ENCODE measurements around the gene ATP6V0A1.
"Not testable (repeated sequence)": the region's sequence is repeated elsewhere in the genome, so short reads cannot be mapped to it uniquely, and the experiment has no call there.

ATP6V0A1 gene

GRCh38 chr17:42422958-42423712 is 35.5 kb upstream of the ATP6V0A1 start, which contains the start of gene CAVIN1:
CAVIN1 (minus strand) TSS chr17:42423256; CDS start chr17:42423097, 159 bp downstream.
- Mint-ChIP-seq H3K36me3 (no peaks in the 10 kb centered on the region), H3K27me3 (peaks cover 90% of the 10 kb centered on the region), H3K9me3 (no peaks in the 10 kb centered on the region), H3K27ac (no peak within 1 kb of the TSS), H3K4me1 (peaks cover 17% of the 10 kb centered on the region), H3K4me3 (peak within 1 kb of the TSS; percentile 63)
- CTCF ChIA-PET = interaction anchor here (0.6 to 1.6 kb wide), 8 partner anchors 16 to 113 kb away, joined by 3 to 11 read pairs (median 4); partner anchors contain the start of gene NAGLU
- peak; percentile 42 for DNase-seq

DNA sequence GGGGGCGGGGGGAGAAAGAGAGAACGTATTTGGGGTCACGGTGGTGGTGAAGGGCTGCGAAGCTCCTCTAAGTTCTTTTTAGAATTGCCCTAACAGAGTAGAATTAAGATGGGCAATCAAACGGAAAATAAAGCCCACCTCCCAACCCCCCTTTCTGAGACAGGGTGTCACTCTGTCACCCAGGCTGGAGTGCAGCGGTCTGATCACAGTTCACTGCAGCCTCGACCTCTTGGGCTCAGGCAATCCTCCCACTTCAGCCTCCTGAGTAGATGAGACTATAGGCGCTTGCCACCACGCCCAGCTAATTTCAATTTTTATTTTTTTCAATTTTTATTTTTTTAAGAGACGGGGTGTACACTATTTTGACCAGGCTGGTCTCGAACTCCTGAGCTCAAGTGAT is 34.9 kb upstream of the ATP6V0A1 start:
- H3K4me3 Mint-ChIP-seq = peak overlapping the region; percentile 15

GRCh38 chr17:42424991-42425610 is 33.6 kb upstream of the ATP6V0A1 start:
- DNase-seq = no peak
- Mint-ChIP-seq H3K4me1 (peaks cover 17% of the 10 kb centered on the region), H3K27ac (no peak overlapping the region), H3K36me3 (no peaks in the 10 kb centered on the region), H3K27me3 (peaks cover 94% of the 10 kb centered on the region), H3K4me3 (no peak overlapping the region), H3K9me3 (no peaks in the 10 kb centered on the region)
- CTCF ChIA-PET = interaction anchor here (1.0 to 1.6 kb wide), 2 partner anchors 10 to 95 kb away, joined by 3 to 5 read pairs; no protein-coding TSS in a partner anchor

More for the DNA sequence above, 34.9 kb upstream of the ATP6V0A1 start:
- Mint-ChIP-seq H3K27me3 (peaks cover 95% of the 10 kb centered on the region), H3K36me3 (no peaks in the 10 kb centered on the region), H3K4me1 (peaks cover 17% of the 10 kb centered on the region), H3K27ac (no peak overlapping the region), H3K9me3 (no peaks in the 10 kb centered on the region)
- CTCF ChIA-PET = interaction anchor here (0.6 to 1.6 kb wide), 4 partner anchors 16 to 112 kb away, joined by 3 to 5 read pairs (median 4); partner anchors contain the start of gene NAGLU
- DNase-seq = no peak

DNA sequence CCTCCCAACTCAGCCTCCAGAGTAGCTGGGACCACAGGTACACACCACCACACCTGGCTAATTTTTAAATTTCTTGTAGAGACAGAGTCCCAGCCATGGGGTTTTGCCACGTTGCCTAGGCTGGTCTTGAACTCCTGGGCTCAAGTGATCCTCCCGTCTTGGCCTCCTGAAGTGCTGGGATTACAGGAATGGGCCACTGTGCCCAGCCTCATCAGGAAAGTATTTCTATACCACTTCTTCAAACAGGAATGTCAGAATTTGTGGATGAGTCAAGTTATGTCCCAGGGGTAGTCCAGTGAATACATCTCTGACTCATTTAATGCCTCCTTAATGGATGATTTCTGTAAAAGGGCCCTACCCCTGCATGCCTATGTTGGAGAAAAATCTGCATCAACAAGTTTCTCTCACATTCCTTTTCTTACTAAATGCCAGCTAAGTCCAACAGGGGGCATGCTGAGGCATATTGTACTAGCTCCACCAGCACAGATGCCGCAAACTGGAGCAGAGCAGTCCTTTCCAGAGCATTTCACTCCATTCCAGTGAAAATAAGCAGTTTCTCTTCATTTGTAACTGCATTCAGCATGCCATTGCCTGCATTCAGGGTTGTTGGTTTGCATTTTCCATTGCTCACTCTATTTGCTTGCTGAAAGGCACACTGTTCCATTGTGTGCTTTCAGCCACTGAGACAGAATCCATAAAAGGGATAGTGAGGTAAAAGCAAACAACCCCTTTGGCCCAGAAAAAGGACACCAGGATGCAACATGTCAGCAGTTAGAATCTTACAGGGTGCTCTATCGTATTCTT is 30.3 kb upstream of the ATP6V0A1 start:
- Mint-ChIP-seq H3K27ac (no peak overlapping the region), H3K4me3 (no peak overlapping the region), H3K4me1 (peaks cover 3% of the 10 kb centered on the region), H3K9me3 (no peaks in the 10 kb centered on the region), H3K27me3 (peaks cover 86% of the 10 kb centered on the region), H3K36me3 (no peaks in the 10 kb centered on the region)
- DNase-seq = peak; percentile 58
- CTCF ChIA-PET = interaction anchor here (0.7 to 4.1 kb wide), 9 partner anchors 10 to 208 kb away, joined by 3 to 36 read pairs (median 4); no protein-coding TSS in a partner anchor

DNA sequence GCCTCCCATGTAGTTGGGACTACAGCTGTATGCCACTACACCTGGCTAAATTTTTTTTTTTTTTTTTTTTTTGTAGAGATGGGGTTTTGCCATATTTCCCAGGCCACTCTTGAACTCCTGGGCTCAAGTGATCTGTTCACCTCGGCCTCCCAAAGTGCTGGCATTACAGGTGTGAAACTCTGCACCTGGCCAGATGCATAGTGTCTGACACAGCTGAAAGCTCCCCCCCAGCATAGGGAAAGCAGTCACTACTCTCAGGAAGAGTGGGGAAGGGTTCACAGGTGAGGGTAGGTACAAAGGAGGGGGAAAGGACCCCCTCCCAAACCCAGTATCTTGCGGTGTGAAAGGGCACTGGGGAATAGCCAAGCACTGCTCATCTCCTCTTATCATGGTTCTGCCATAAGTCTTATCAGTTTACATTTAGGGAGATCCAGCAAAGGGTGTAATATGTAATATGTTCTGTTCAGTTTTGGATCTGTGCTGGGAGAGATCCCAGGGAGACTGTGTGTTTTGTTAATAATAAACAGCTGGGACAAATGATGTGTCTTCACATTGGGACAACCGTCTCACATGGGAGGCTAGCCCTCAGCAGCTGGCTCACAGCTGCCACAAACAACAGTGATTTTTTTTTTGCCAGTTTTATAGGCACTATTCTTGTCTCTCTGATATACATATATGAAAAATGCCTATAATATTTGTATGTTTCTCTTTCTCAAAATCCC is 28.8 kb upstream of the ATP6V0A1 start:
- H3K27ac Mint-ChIP-seq = no peak overlapping the region
- DNase-seq = no peak
- H3K4me3 Mint-ChIP-seq = no peak overlapping the region
- H3K9me3 Mint-ChIP-seq = no peaks in the 10 kb centered on the region
- CTCF ChIA-PET = interaction anchor here (0.8 to 4.1 kb wide), 5 partner anchors 11 to 98 kb away, joined by 4 to 36 read pairs (median 5); no protein-coding TSS in a partner anchor
- peaks cover 76% of the 10 kb centered on the region for H3K27me3 Mint-ChIP-seq
- H3K36me3 Mint-ChIP-seq = no peaks in the 10 kb centered on the region
- H3K4me1 Mint-ChIP-seq = no peaks in the 10 kb centered on the region

DNA sequence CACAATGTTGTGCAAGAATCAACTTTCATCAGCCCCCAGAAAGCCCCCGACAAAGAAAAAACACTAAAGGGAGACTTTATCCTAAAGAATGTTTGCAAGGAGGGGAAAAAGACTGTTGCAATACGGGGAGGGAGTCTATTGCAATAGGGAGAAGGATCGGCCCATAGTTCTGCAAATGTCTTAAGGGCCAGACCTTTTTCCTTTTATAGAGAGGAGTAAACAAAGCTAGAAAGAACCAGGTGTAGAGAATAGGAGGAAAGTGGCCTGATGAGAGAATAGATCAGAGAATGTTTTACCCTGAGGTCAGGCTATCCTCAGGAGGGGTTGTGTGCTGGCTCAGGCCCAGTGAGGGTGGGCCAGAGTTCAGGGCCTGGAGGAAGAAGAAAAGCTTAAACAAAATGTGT is 26.9 kb upstream of the ATP6V0A1 start:
- H3K4me3 Mint-ChIP-seq = no peak overlapping the region
- H3K27ac Mint-ChIP-seq = no peak overlapping the region
- CTCF ChIA-PET = interaction anchor here (1.0 to 1.8 kb wide), 4 partner anchors 12 to 118 kb away, joined by 3 to 5 read pairs (median 4); no protein-coding TSS in a partner anchor
- H3K27me3 Mint-ChIP-seq = peaks cover 59% of the 10 kb centered on the region
- no peaks in the 10 kb centered on the region for H3K36me3 Mint-ChIP-seq
- no peak for DNase-seq
- H3K9me3 Mint-ChIP-seq = no peaks in the 10 kb centered on the region
- no peaks in the 10 kb centered on the region for H3K4me1 Mint-ChIP-seq

GRCh38 chr17:42436391-42436790 is 22.3 kb upstream of the ATP6V0A1 start:
- Mint-ChIP-seq H3K4me3 (no peak overlapping the region), H3K9me3 (no peaks in the 10 kb centered on the region), H3K27me3 (peaks cover 29% of the 10 kb centered on the region), H3K27ac (no peak overlapping the region), H3K4me1 (peaks cover 1% of the 10 kb centered on the region), H3K36me3 (no peaks in the 10 kb centered on the region)
- CTCF ChIA-PET = interaction anchor here (10.1 kb wide), 1 partner anchor 82 kb away, joined by 76 read pairs; no protein-coding TSS in a partner anchor
- DNase-seq = no peak

DNA sequence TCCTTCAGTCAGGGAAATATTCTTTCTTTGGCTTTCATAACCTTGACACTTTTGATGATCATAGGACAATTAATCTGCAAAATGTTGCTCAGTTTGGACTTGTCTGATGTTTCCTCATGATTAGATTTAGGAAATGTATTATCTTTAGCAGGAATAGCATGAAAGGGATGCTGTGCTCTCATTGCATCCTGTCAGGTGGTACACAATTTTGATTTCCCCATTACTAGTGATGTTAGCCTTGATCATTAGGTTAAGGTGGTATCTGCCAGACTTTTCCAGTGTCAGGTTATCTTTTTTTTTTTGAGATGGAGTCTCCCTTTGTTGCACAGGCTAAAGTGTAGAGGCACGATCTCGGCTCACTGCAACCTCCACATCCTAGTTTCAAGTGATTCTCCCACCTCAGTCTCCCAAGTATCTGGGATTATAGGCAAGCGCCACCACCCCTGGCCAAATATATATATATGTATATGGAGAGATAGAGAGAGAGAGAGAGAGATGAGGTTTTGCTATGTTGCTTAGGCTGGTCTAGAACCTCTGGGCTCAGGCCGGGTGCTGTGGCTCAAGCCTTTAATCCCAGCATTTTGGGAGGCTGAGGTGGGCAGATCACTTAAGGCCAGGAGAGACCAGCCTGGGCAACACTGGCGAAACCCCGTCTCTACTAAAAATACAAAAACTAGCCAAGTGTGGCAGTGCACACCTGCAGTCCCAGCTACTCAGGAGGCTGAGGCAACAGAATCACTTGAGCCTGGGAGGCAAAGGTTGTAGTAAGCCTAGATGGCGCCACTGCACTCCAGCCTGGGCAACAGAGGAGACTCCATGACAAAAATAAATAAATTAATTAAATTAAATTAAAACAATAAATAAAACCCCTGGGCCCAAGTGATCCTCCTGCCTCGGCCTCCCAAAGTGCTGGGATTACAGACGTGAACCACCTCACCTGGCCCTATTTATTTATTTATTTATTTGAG is 19.8 kb upstream of the ATP6V0A1 start:
- Mint-ChIP-seq H3K4me3 (no peak overlapping the region), H3K4me1 (peaks cover 8% of the 10 kb centered on the region), H3K9me3 (no peaks in the 10 kb centered on the region), H3K36me3 (no peaks in the 10 kb centered on the region), H3K27ac (no peak overlapping the region), H3K27me3 (peaks cover 30% of the 10 kb centered on the region)
- CTCF ChIA-PET = interaction anchor here (0.8 to 10.1 kb wide), 10 partner anchors 11 to 80 kb away, joined by 3 to 76 read pairs (median 4); partner anchors contain the start of gene CAVIN1
- peak; percentile 66 for DNase-seq

- Mint-ChIP-seq H3K4me3 (no peak overlapping the region), H3K9me3 (no peaks in the 10 kb centered on the region), H3K36me3 (no peaks in the 10 kb centered on the region), H3K27me3 (peaks cover 41% of the 10 kb centered on the region), H3K27ac (no peak overlapping the region), H3K4me1 (peaks cover 8% of the 10 kb centered on the region)
- no peak for DNase-seq
- CTCF ChIA-PET = interaction anchor here (0.9 to 10.1 kb wide), 9 partner anchors 8 to 77 kb away, joined by 3 to 76 read pairs (median 3); no protein-coding TSS in a partner anchor
These were observed 17.1 kb upstream of the ATP6V0A1 start for GRCh38 chr17:42441371-42442195.

GRCh38 chr17:42442196-42442565 is 16.5 kb upstream of the ATP6V0A1 start:
- Mint-ChIP-seq H3K27me3 (peaks cover 43% of the 10 kb centered on the region), H3K36me3 (no peaks in the 10 kb centered on the region), H3K4me3 (no peak overlapping the region), H3K4me1 (peaks cover 8% of the 10 kb centered on the region), H3K9me3 (no peaks in the 10 kb centered on the region), H3K27ac (no peak overlapping the region)
- CTCF ChIA-PET = interaction anchor here (1.2 to 10.1 kb wide), 4 partner anchors 14 to 76 kb away, joined by 3 to 76 read pairs (median 5); no protein-coding TSS in a partner anchor
- no peak for DNase-seq

DNA sequence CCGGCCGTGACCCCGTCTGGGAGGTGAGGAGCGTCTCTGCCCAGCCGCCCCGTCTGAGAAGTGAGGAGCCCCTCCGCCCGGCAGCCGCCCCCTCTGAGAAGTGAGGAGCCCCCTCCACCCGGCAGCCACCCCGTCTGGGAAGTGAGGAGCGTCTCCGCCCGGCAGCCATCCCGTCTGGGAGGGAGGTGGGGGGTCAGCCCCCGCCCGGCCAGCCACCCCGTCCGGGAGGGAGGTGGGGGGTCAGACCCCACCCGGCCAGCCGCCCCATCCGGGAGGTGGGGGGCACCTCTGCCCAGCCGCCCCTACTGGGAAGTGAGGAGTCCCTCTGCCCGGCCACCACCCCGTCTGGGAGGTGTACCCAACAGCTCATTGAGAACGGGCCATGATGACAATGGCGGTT is 9.5 kb upstream of the ATP6V0A1 start:
- H3K4me3 Mint-ChIP-seq, CTCF ChIA-PET, H3K36me3 Mint-ChIP-seq, DNase-seq, H3K27ac Mint-ChIP-seq, H3K9me3 Mint-ChIP-seq, H3K4me1 Mint-ChIP-seq: not testable (repeated sequence)
- peaks cover 36% of the 10 kb centered on the region for H3K27me3 Mint-ChIP-seq

- H3K4me1 Mint-ChIP-seq, CTCF ChIA-PET, H3K27ac Mint-ChIP-seq, H3K36me3 Mint-ChIP-seq, H3K4me3 Mint-ChIP-seq, DNase-seq, H3K9me3 Mint-ChIP-seq: not testable (repeated sequence)
- peaks cover 37% of the 10 kb centered on the region for H3K27me3 Mint-ChIP-seq
These were observed 8.8 kb upstream of the ATP6V0A1 start for GRCh38 chr17:42449838-42450237.

Data from activated naive CD4-positive, alpha-beta T cell treated with anti-CD3 and anti-CD28 coated beads, Interleukin-2, amount 10 ng/mL, durations not matched to agents 7 days and 5 days (primary cell).